Hematopoietic multipotent progenitor cell treated with erythropoietin and hydrocortisone succinate and interleukin-3 and kit ligand, for 17 days (in vitro differentiated cells): ENCODE results near the gene LPAR1.
"Not testable (repeated sequence)": the region's sequence is repeated elsewhere in the genome, so short reads cannot be mapped to it uniquely, and the experiment has no call there.

Experiments used
- DNase-seq: peaks from one replicate; pipeline ENCODE4 v3.0.0-alpha.2; 2015; ENCODE audit warnings: low spot score

LPAR1 gene

GRCh38 chr9:110872920-110873319 is 165.3 kb downstream of the LPAR1 start:
- no peak for DNase-seq

DNA sequence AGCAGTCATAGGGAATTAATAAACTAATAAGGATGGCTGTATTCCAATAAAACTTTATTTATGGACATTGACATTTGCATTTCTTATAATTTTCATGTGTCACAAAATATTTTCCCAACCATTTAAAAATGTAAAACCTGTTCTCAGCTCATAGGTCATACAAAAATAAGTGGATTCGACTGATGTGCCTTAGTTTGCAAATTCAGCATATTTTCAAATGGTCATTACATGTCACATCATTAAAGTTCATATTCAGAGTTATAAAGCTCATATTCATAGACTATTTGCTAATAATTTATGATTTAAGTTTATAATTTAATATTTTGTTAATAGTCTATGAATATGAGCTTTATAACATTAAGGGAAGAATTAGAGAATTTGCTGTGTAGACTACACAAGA is 166.5 kb downstream of the LPAR1 start:
- DNase-seq: no peak

- DNase-seq: no peak
These were observed 168.3 kb downstream of the LPAR1 start for GRCh38 chr9:110869931-110870330.

GRCh38 chr9:110864011-110864410 is 174.3 kb downstream of the LPAR1 start:
- no peak for DNase-seq

DNA sequence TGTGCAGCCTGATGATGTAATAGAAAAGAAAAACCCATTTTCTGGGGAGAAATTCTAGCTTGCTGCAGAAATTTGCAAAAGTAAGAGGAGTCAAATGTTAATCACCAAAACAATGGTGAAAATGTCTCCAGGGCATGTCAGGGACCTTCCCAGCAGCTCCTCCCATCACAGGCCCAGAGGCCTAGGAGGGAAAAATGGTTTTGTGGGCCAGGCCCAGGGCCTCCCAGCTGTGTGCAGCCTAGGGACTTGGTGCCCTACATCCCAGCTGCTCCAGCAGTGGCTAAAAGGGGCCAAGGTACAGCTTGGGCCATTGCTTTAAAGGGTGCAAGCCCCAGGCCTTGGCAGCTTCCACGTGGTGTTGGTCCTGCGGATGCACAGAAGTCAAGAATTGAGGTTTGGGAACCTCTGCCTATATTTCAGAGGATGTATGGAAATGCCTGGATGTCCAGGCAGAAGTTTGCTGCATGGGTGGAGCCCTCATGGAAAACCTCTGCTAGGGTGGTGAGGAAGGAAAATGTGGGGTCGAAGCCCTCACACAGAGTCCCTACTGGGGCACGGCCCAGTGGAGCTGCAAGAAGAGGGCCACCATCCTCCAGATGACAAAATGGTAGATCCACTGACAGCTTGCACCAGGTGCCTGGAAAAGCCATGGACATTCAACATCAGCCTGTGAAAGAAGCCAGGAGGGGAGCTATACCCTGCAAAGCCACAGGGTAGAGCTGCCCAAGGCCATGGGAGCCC is 176.7 kb downstream of the LPAR1 start:
- DNase-seq: not testable (repeated sequence)

DNA sequence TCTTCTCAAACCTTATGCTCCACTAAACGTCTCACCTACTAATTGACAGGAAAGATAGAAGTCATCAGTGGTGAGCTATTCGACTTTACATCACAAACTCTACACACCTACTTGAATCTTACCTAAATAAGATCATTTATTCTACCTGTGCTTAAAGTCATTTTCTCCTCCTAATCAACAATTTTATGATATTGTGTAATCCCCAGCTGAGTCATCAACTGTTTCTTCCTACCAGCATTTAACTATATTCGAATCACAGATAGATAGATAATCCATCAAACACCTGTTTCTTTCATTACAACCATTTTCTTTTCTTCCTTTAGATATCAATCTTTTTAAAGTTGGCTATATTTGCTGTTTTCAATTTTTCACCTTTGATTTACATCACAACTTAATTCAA is 181.5 kb downstream of the LPAR1 start:
- DNase-seq: no peak

DNA sequence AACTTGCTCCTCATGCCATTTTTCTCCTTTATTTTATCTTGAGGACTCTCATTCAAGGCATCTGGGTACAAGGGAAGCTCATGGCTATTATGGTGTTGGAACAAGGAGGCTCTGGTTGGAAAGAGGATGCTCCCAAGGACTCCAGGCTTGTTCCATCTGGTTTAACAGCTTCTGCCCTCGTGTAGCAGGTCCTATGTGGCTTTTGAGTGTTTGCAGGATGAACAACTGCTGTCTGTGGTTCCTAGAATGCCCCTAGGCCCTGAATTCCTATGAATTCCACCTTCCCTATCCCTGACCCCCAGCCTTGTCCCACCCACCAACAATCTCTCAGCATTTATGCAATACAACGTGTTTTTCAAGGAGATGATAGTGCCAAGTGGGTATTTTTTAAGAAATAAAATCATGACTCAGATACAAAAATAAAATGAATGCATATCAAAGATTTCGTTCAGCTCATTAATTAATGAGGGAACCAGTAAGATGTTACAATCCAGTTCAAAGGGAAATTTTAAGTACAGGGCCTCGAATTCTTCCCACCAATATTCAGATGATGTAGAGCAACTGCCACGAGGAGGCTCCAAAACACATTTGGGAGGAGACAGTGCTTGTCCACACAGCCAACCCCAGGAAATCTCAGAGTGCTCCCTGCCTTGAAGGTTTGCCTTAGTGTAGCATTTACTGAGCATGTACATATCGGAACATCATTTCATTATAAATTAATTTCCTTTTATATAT is 187.7 kb downstream of the LPAR1 start:
- DNase-seq: no peak

GRCh38 chr9:110847671-110848070 is 190.6 kb downstream of the LPAR1 start:
- no peak for DNase-seq

- no peak for DNase-seq
These were observed 192.1 kb downstream of the LPAR1 start for GRCh38 chr9:110846215-110846614.

DNA sequence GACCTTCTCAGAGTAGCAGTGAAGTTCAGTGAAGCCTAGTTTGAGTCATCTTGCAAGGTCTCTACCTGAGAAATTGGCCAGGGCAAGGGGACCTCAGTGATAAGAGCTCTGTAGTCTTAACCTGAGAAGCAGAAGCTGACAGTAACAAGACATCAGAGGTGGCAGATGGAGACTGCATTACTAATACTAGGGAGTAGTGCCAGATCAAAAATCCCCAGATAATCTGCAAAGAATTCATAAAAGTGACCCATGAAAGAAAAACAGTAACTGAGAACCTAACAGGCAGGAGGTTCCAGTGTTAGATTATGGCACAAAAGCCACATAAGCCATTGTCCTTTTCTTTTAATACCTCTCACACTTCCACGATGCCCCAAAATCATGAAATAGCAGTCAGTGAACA is 194.1 kb downstream of the LPAR1 start:
- DNase-seq: no peak

DNA sequence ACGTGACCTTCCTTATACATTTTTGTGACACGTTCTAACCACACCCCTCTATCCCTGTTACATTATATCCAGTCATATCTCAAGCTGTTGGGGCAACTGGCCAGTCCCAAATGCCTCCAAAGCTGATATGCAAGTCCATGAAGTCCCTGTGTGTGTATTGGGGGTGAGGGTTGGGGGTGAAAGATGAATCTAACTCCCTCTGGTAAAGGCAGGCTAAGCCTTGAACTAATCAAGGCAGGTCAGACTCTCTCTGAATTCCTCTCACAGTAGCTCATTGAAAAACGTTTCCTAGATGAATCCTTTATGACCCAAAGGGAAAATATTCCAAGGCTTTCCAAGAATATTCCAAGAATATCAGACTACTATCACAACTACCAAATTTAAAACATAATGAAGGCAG is 195.3 kb downstream of the LPAR1 start:
- DNase-seq: no peak

DNA sequence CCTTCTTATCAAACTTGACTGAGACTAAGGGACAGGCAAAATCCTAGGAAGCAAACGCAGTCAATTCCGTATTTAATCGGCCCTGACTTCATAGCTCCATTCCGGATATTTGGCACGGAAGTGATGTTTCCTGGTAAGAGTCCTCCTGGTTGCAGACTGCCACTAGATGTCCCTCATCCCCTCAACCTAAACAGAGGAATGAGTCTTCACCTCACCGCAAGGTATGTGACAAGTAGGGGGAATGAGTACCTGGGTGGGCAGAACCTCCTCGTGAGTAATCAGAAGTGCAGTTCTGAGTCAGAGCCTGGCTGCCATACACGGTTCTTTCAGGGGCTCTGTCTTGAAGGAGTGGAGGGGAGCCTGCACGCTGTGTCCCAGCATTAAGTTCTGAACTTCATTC is 196.1 kb downstream of the LPAR1 start:
- DNase-seq: no peak

DNA sequence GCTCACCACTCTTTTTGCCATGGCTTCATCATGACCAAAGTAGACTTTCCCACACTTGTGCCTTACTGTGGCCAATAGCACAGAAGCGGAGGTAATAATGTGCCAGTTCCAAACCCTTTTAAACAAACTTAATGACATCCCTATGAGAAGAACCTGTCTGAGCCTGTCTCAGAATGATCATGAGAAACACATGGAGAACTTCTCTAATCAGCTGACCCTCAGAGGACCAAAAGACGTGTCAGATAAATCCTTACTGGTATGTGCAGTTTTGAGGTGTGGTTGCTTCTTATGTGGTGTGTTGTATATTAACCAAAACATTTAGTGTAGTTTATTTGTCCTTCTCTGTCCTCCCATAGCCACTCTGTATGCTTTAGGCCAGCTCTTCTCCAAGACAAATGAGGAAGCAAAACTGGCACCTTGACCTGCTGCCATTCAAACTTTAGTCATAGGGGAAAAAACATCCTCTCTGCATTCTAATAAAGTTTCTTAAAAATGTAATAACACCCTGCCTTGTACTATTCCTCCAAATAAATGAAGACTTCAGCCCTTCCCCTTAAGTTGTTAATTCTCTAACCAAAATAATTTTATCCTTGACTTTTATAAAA is 200.8 kb downstream of the LPAR1 start:
- DNase-seq: no peak

DNA sequence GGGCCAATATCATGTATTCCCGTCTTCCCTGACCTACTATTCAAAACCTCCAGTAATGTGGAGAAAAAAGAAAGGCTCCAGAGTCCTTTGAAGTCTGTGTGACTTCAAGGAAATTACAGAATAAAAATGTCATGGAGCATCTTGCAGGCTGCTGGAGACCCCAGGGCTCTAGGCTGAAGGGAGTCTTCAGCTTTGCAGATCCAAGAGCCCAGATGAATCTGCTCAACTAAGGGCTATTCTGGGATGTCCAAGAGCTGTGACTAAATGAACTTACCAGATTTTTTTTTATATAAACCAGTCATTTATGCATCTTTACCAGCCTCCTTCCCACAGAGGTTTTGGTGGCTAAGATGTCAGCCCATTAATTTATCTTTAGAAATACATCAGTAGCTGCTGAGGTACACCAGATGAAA is 202.4 kb downstream of the LPAR1 start:
- DNase-seq: no peak

GRCh38 chr9:110835404-110835803 is 202.9 kb downstream of the LPAR1 start:
- DNase-seq: no peak

DNA sequence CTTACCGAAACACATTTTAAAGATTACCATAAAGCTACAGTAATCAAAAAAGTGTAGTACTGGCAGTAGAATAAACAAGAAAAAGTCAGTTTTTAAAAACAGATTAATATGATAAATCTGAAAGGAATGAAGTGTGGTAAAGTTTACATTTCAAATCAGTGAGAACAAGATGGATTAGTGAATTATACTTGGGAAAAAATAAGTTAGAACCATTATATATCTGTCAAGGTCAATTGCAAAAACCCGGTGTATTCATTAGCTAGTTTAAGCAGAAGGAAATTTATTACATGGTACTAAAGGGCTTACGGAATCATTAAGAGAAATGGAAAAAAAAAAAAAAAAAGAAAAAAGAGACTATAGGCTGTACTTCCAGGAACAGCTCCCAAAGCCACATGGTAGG is 205.3 kb downstream of the LPAR1 start:
- no peak for DNase-seq

DNA sequence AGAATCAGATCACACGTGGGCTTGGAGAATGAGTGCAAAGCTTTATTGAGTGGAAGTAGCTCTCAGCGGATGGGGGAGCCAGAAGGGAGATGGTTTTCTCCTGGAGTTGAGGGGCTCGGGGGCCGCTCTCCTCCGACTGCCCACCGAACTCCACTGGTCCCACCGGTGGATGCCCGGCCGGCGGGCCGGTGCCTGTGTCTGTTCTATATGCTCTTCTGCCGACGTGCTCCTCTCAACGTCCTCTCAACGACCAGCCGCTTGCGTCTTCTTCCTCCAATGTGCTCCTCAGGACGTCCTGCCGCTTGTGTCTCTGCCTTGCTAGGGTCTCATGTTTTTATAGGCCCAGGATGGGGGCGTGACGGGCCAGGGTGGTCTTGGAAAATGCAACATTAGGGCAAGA is 207.8 kb downstream of the LPAR1 start:
- DNase-seq: no peak

GRCh38 chr9:110828264-110828663 is 210.0 kb downstream of the LPAR1 start:
- no peak for DNase-seq

- DNase-seq: not testable (repeated sequence)
These were observed 211.9 kb downstream of the LPAR1 start for GRCh38 chr9:110826400-110826799.

- no peak for DNase-seq
These were observed 212.3 kb downstream of the LPAR1 start for GRCh38 chr9:110825950-110826349.

- not testable (repeated sequence) for DNase-seq
These were observed 213.1 kb downstream of the LPAR1 start for GRCh38 chr9:110825129-110825528.
